ENCODE data around the gene CNBP. TPM values are rescaled to one million over a fixed set of nuclear protein-coding genes. Genes with fewer than 3 reads are reported as not detected.
A peak's percentile ranks its signal among the peaks of the same experiment; 100 is the strongest.

The CNBP gene
- total and polyA plus RNA-seq, 2 of the 13 experiments (the other 11 are each of a cell fraction or from before 2014, with no cell fraction given), result 282 to 354 TPM

DNA sequence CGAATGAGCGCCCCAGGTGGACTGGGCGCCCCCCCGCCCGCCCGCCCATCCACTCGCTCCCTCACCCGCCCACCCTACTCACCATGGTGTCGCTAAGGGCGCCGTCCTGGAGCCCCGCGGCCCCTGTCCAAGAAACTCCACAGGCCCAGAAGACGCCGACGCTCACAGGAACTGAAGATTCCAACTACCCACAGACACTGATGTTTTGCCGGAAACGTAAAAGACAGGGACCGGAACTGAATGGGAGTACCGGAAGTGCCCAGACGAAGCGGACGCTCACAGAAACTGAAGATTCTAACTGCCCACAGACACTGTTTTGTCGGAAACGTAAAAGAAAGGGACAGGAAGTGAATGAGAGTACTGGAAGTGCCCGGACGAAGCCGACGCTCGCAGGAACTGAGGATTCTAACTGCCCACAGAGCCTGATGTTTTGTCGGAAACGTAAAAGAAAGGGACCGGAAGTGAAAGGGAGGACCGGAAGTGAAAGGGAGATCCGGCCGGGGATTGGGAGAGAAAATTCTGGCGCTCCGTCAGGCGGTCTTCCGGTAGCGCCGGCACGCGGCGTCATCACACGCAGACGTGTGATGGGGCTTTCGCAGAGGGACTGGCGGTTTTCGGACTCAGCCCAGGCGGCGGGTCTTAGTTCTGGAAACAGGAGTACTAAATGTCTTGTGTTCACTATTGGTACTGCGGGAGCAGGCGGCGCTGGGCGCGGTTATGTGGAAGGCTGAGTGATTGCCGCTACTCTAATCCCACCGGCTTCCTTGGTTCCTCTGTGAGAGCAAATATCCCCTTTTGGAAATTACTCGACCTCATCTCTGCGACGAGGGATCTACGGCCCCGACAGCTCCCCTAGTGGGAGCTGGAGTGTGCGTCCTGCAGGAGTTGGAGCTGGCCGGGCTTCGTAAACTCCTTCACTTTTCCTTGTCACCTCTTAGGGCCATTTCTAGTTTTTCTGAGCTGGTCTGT lies 22.5 kb downstream of the CNBP start, which contains the start of gene ISY1 (continued):
- TF ChIP-seq CSRNP1 (CRISPR knock-in tag; IDR thresholded peaks at IDR 0.05), result peak; percentile 91
- TF ChIP-seq REPIN1 (CRISPR knock-in tag; IDR thresholded peaks at IDR 0.05; ENCODE audit: borderline replicate concordance, low read depth), result peak; percentile 55; the same call in 1 of the 2 replicates
- no peak for TF ChIP-seq HMG20B (CRISPR knock-in tag; conservative IDR thresholded peaks at IDR 0.05)
- 0 out of 2 replicates have a peak, but pooled peaks have one; percentile 23 for TF ChIP-seq ZSCAN12 (CRISPR knock-in tag; IDR thresholded peaks at IDR 0.05)
- TF ChIP-seq ZBTB1 (CRISPR knock-in tag; IDR thresholded peaks at IDR 0.05; ENCODE audit: borderline replicate concordance), result no peak
- TF ChIP-seq MATR3 (CRISPR knock-in tag; IDR thresholded peaks at IDR 0.05), result no peak
- TF ChIP-seq, protein P1, sequence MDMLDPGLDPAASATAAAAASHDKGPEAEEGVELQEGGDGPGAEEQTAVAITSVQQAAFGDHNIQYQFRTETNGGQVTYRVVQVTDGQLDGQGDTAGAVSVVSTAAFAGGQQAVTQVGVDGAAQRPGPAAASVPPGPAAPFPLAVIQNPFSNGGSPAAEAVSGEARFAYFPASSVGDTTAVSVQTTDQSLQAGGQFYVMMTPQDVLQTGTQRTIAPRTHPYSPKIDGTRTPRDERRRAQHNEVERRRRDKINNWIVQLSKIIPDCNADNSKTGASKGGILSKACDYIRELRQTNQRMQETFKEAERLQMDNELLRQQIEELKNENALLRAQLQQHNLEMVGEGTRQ (IDR thresholded peaks at IDR 0.05; ENCODE audit: low read depth, low read length), result no peak
- TF ChIP-seq, protein P1 (CRISPR knock-in tag; IDR thresholded peaks at IDR 0.05; ENCODE audit: borderline replicate concordance), result no peak
- TF ChIP-seq HCFC1 (IDR thresholded peaks at IDR 0.05; ENCODE audit: low read depth, low read length), result peak; percentile 61
- peak; percentile 96 for TF ChIP-seq POLR2G (IDR thresholded peaks at IDR 0.05; ENCODE audit: low read depth, low read length)
- no peak for TF ChIP-seq CHCHD3 (CRISPR knock-in tag; IDR thresholded peaks at IDR 0.05)
- TF ChIP-seq ZNF501 (CRISPR knock-in tag; IDR thresholded peaks at IDR 0.05), result peak; percentile 89
- TF ChIP-seq ZBED4 (CRISPR knock-in tag; IDR thresholded peaks at IDR 0.05; ENCODE audit: borderline replicate concordance), result peak; percentile 22; the same call in 1 of the 2 replicates
- no peak for TF ChIP-seq EZH2 (conservative IDR thresholded peaks at IDR 0.05; ENCODE audit: low read depth, low read length)
- TF ChIP-seq, protein P2, sequence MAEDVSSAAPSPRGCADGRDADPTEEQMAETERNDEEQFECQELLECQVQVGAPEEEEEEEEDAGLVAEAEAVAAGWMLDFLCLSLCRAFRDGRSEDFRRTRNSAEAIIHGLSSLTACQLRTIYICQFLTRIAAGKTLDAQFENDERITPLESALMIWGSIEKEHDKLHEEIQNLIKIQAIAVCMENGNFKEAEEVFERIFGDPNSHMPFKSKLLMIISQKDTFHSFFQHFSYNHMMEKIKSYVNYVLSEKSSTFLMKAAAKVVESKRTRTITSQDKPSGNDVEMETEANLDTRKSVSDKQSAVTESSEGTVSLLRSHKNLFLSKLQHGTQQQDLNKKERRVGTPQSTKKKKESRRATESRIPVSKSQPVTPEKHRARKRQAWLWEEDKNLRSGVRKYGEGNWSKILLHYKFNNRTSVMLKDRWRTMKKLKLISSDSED (CRISPR knock-in tag; IDR thresholded peaks at IDR 0.05), result no peak
- TF ChIP-seq MNT (IDR thresholded peaks at IDR 0.05), result no peak; the same call in 1 of the 2 replicates
- TF ChIP-seq ZBTB42 (CRISPR knock-in tag; IDR thresholded peaks at IDR 0.05), result no peak
- TF ChIP-seq FOXA3 (CRISPR knock-in tag; IDR thresholded peaks at IDR 0.05), result no peak

Measured in HepG2 (cell line).